GM21528 (cell line): ENCODE measurements around the gene C10orf90.
"Not testable (repeated sequence)": the region's sequence is repeated elsewhere in the genome, so short reads cannot be mapped to it uniquely, and the experiment has no call there.

Source experiments
- ATAC-seq: cut with Tn5 transposase; IDR thresholded peaks from one replicate; pipeline ENCODE4 v1.9.1; 2021; ENCODE audit warnings: mild to moderate bottlenecking, moderate library complexity; ENCODE audit not compliant: unreplicated experiment, low FRiP score

Gene C10orf90

DNA sequence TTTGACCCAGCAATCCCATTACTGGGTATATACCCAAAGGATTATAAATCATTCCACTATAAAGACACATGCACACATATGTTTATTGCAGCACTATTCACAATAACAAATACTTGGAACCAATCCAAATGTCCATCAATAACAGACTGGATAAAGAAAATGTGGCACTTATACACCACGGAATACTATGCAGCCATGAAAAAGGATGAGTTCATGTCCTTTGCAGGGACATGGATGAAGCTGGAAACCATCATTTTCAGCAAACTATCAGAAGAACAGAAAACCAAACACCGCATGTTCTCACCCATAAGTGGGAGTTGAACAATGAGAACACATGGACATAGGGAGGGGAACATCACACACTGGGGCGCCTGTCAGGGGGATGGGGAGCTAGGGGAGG lies 291.3 kb downstream of the C10orf90 start:
- ATAC-seq, result not testable (repeated sequence)

GRCh38 chr10:126376956-126377355 lies 293.5 kb downstream of the C10orf90 start:
- ATAC-seq, result no peak

DNA sequence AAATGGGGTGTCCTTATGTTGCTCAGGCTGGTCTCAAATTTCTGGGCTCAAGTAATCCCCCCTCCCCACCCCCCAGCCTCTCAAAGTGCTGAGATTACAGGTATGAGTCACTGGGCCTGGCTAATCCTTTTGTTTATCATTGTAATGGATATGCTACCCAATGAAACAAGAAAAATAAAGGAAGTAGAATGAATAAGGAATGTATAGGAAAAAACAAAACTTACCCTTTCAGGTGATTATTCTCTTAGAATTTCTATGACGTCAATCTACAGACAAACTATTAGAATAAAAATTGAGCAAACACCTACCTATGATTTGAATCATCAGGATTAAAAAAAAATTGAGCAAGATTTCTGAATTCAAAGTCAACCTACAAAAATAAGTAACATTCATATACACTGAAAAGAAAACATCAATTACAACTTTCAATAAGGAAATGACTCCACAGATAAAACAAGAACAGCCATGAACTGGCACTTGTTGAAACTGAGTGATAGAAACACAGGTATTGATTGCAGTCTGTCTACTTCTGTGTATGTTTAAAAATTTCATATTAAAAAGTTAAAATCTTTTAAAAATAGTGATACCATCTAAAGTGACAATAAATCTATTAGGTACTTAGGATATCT lies 294.5 kb downstream of the C10orf90 start:
- ATAC-seq, result no peak

DNA sequence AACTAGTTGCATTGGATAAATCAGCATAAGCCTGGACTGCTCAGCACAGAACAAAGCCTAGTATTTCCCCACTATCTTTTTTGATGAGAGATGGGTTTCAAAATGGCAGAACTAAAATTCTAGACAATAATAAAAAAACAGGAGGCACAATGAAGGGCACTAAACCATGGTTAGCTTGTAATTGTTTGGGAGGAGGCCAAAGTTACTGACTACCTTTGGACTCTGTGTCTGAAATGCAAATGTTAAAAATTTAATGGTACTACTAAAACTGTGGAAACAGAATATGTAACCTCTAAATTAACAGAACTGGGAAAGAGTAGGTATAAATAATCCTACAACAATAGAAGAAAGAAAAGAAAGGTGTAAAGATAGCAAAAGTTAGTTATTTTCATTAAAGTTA lies 295.2 kb downstream of the C10orf90 start:
- ATAC-seq, result no peak
